Testis (tissue), 2 donors: ENCODE measurements around the gene AUP1.

Experiments
- POLR2A ChIP-seq: fragments of 450-650 bp; IDR thresholded peaks from one replicate; pipeline ENCODE4 v1.6.1; 2017; ENCODE audit warnings: antibody characterized with exemption, mild to moderate bottlenecking, moderate library complexity
- TF ChIP-seq, protein P1 (sequence below), 3 experiments: fragments of 450-650 bp in 2 of 3; fragments of 200-600 bp in 1 of 3; sonication (generic) in 1 of 3; IDR thresholded peaks; one replicate each; pipeline ENCODE4 v1.5.1; 2016 to 2019; ENCODE audit warnings: antibody characterized with exemption in 3 of 3, mild to moderate bottlenecking in 2 of 3, moderate library complexity in 1 of 3

DNA sequence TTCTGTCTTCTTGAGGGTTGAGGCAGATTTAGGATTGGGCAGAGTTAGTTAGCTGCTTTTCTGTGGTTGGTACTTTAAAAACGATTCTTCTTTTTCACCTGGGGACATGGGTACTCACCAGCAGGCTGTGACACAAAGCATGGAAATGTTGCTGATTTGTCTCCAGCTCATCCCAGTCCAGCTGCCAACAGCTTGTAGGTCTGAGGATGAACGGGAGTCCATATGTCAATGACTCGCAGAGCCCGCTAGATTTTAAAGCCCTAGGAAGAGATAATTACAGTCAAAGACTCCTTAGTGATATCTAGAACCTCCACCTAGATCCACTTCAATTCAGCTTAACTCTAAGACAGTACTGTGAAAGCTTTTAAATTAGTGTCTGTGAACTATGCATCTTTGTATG, 45.8 kb upstream of the AUP1 start:
- TF ChIP-seq, protein P1, sequence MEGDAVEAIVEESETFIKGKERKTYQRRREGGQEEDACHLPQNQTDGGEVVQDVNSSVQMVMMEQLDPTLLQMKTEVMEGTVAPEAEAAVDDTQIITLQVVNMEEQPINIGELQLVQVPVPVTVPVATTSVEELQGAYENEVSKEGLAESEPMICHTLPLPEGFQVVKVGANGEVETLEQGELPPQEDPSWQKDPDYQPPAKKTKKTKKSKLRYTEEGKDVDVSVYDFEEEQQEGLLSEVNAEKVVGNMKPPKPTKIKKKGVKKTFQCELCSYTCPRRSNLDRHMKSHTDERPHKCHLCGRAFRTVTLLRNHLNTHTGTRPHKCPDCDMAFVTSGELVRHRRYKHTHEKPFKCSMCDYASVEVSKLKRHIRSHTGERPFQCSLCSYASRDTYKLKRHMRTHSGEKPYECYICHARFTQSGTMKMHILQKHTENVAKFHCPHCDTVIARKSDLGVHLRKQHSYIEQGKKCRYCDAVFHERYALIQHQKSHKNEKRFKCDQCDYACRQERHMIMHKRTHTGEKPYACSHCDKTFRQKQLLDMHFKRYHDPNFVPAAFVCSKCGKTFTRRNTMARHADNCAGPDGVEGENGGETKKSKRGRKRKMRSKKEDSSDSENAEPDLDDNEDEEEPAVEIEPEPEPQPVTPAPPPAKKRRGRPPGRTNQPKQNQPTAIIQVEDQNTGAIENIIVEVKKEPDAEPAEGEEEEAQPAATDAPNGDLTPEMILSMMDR (IDR thresholded peaks at IDR 0.05) = no peak
- no peak for TF ChIP-seq POLR2A
